Activated CD4-positive, alpha-beta T cell treated with anti-CD3 and anti-CD28 coated beads, Interleukin-2, amount 50 U/mL, for 24 hours (primary cell): Measurements from ENCODE around the gene EIF2B1.

Experiments used
- DNase-seq, 2 donors: peaks; one replicate each; pipeline ENCODE4 v3.0.0-alpha.2; 2020; ENCODE audit warnings: low read depth in 1 of 2, low spot score in 1 of 2

Gene EIF2B1

DNA sequence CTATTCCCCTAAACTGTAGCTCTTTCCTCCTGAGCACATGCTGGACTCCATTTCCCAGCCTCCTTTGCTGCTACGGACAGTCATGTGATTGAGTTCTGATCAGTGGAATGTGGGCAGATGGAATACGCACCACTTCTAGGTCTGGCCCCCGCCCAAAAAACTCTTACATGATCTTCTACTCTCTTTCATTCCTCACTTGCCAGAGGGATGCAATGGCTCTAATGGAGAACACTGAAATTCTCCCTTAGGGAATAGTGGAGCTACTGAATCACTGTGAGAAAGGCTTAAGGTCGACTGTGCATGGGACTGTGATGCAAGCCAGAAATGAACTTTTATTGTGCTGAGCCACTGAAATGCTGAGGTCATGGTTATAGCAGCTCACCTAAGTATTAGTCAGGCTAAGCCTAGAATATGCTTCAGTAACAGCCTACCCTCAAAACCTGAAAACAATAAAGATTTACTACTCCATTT lies 62.1 kb downstream of the EIF2B1 start:
- DNase-seq, result no peak
